ENCODE results near the gene SLC24A4.

GRCh38 chr14:92448786-92449185 lies 125.8 kb downstream of the SLC24A4 start:
- TF ChIP-seq CTCF (tag by site-specific recombination; IDR thresholded peaks at IDR 0.05) (no peak), FEZF1 (tag by site-specific recombination; IDR thresholded peaks at IDR 0.05) (no peak), PBX3 (CRISPR knock-in tag; IDR thresholded peaks at IDR 0.05) (no peak), ZNF23 (tag by site-specific recombination; IDR thresholded peaks at IDR 0.05; ENCODE audit: borderline replicate concordance) (no peak), ZNF747 (tag by site-specific recombination; IDR thresholded peaks at IDR 0.05) (no peak), ZNF544 (tag by site-specific recombination; IDR thresholded peaks at IDR 0.05) (no peak), ZNF114 (tag by site-specific recombination; IDR thresholded peaks at IDR 0.05) (no peak), ZNF248 (tag by site-specific recombination; IDR thresholded peaks at IDR 0.05) (no peak), ZNF138 (tag by site-specific recombination; IDR thresholded peaks at IDR 0.05; ENCODE audit: borderline replicate concordance) (no peak), ZNF48 (tag by site-specific recombination; IDR thresholded peaks at IDR 0.05) (no peak), ZNF626 (tag by site-specific recombination; IDR thresholded peaks at IDR 0.05) (no peak), OSR2 (tag by site-specific recombination; IDR thresholded peaks at IDR 0.05) (no peak), ZNF791 (tag by site-specific recombination; IDR thresholded peaks at IDR 0.05) (no peak)
- TF ChIP-seq, protein P1, sequence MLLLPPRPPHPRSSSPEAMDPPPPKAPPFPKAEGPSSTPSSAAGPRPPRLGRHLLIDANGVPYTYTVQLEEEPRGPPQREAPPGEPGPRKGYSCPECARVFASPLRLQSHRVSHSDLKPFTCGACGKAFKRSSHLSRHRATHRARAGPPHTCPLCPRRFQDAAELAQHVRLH (tag by site-specific recombination; IDR thresholded peaks at IDR 0.05) = no peak

Data from HEK293 (cell line).